IMR-90 (cell line): ENCODE results near the gene OSTF1. TPM values are rescaled to one million over a fixed set of nuclear protein-coding genes. Genes with fewer than 3 reads are reported as not detected.

Experiments used
- ATAC-seq: fragments of 200-7000 bp; cut with Tn5 transposase; 2 replicates; pipeline ENCODE4 v1.9.1; 2020; ENCODE audit warnings: low read depth, mild to moderate bottlenecking, moderate library complexity
- BruUV-seq: library from RNA; stranded (reverse); fragments of 400-500 nt; replicated peaks from 2 replicates; lab custom pipeline; 2021; lab: Mats Ljungman, UMichigan
- CTCF ChIA-PET: fragments of 300-600 bp; formaldehyde crosslinking; extraction: SDS; loops from one replicate; lab custom pipeline; 2021; ENCODE audit warnings: antibody characterized with exemption; lab: Yijun Ruan, JAX
- POLR2A ChIA-PET: fragments of 300-600 bp; sonication (Branson Sonifier 250); formaldehyde crosslinking; loops from one replicate; lab custom pipeline; 2022; ENCODE audit warnings: antibody characterized with exemption; ENCODE audit not compliant: unreplicated experiment; lab: Charles Lee
- DNase-seq: peaks from one replicate; pipeline ENCODE4 v3.0.0; 2013
- H2AFZ ChIP-seq: replicated peaks from 2 replicates; pipeline ENCODE3; 2013; ENCODE audit warnings: low read length, mild to moderate bottlenecking; ENCODE audit not compliant: poor library complexity
- H2AK5ac ChIP-seq: 2 replicates; pipeline ENCODE4 v1.6.1; 2013; ENCODE audit warnings: low read depth, low read length, inconsistent platforms
- H2AK9ac ChIP-seq: replicated peaks from 2 replicates; pipeline ENCODE3; 2013; ENCODE audit warnings: mild to moderate bottlenecking, low read depth, low read length, moderate library complexity; ENCODE audit not compliant: poor library complexity
- H2BK120ac ChIP-seq: 2 replicates; pipeline ENCODE4 v1.6.1; 2013; ENCODE audit warnings: low read depth, low read length, inconsistent platforms
- H2BK15ac ChIP-seq: 3 replicates; pipeline ENCODE4 v1.6.1; 2013; ENCODE audit warnings: low read depth, low read length, inconsistent platforms
- H2BK20ac ChIP-seq: 2 replicates; pipeline ENCODE4 v1.6.1; 2013; ENCODE audit warnings: low read depth, mild to moderate bottlenecking, inconsistent platforms, low read length, moderate library complexity
- H2BK5ac ChIP-seq: 2 replicates; pipeline ENCODE4 v1.6.1; 2013; ENCODE audit warnings: mild to moderate bottlenecking, low read depth, low read length, inconsistent platforms; ENCODE audit not compliant: poor library complexity, severe bottlenecking
- H3K14ac ChIP-seq: replicated peaks from 2 replicates; pipeline ENCODE4 v1.6.1; 2013; ENCODE audit warnings: low read depth, low read length, inconsistent platforms
- H3K18ac ChIP-seq: 2 replicates; pipeline ENCODE4 v1.6.1; 2013; ENCODE audit warnings: low read depth, low read length, control low read depth
- H3K23ac ChIP-seq: 2 replicates; pipeline ENCODE4 v1.6.1; 2013; ENCODE audit warnings: low read depth, low read length, inconsistent platforms
- H3K27ac ChIP-seq: 2 replicates; pipeline ENCODE4 v1.5.1; 2013; ENCODE audit warnings: mild to moderate bottlenecking, control low read depth, low read length; ENCODE audit not compliant: insufficient read depth
- H3K27me3 ChIP-seq: 2 replicates; pipeline ENCODE4 v1.6.1; 2013; ENCODE audit warnings: low read length; ENCODE audit not compliant: control insufficient read depth, insufficient read depth
- H3K36me3 ChIP-seq: 2 replicates; pipeline ENCODE4 v1.6.1; 2013; ENCODE audit warnings: low read length, mixed read lengths; ENCODE audit not compliant: control insufficient read depth, insufficient read depth
- H3K4ac ChIP-seq: 2 replicates; pipeline ENCODE4 v1.6.1; 2013; ENCODE audit warnings: low read depth, low read length, inconsistent platforms
- H3K4me1 ChIP-seq: 2 replicates; pipeline ENCODE4 v1.6.1; 2013; ENCODE audit warnings: low read length, mixed read lengths; ENCODE audit not compliant: control insufficient read depth, insufficient read depth
- H3K4me2 ChIP-seq: 2 replicates; pipeline ENCODE4 v1.6.1; 2013; ENCODE audit warnings: low read depth, mild to moderate bottlenecking, control low read depth, low read length, moderate library complexity
- H3K4me3 ChIP-seq: 2 replicates; pipeline ENCODE4 v1.5.1; 2013; ENCODE audit warnings: low read depth, mild to moderate bottlenecking, control low read depth, low read length, moderate library complexity; ENCODE audit not compliant: insufficient read depth
- H3K56ac ChIP-seq: 2 replicates; pipeline ENCODE4 v1.6.1; 2013; ENCODE audit warnings: low read length, inconsistent platforms; ENCODE audit not compliant: insufficient read depth; ENCODE audit errors: extremely low read depth
- H3K79me1 ChIP-seq, 2 experiments: 2 replicates each; pipeline ENCODE4 v1.6.1; 2013; ENCODE audit warnings: low read length in 2 of 2, inconsistent platforms in 1 of 2, low read depth in 1 of 2
- H3K9ac ChIP-seq: 2 replicates; pipeline ENCODE4 v1.6.1; 2013; ENCODE audit warnings: low read depth, low read length, control low read depth
- H3K9me1 ChIP-seq: 2 replicates; pipeline ENCODE4 v1.6.1; 2013; ENCODE audit warnings: low read length, inconsistent platforms; ENCODE audit not compliant: insufficient read depth
- H3K9me3 ChIP-seq: 2 replicates; pipeline ENCODE4 v1.6.1; 2013; ENCODE audit warnings: low read length; ENCODE audit not compliant: control insufficient read depth, insufficient read depth
- H4K20me1 ChIP-seq: 2 replicates; pipeline ENCODE4 v1.6.1; 2013; ENCODE audit warnings: low read length, inconsistent platforms; ENCODE audit not compliant: insufficient read depth
- H4K5ac ChIP-seq: 2 replicates; pipeline ENCODE4 v1.6.1; 2013; ENCODE audit warnings: mild to moderate bottlenecking, low read depth, low read length, control low read depth
- H4K8ac ChIP-seq, 2 experiments: 2 replicates each; pipeline ENCODE4 v1.6.1; 2013; ENCODE audit warnings: low read depth in 2 of 2, low read length in 2 of 2, control low read depth in 1 of 2, inconsistent platforms in 1 of 2
- H4K91ac ChIP-seq: 2 replicates; pipeline ENCODE4 v1.6.1; 2013; ENCODE audit warnings: low read depth, low read length, inconsistent platforms; ENCODE audit not compliant: insufficient read depth
- BHLHE40 ChIP-seq: fragments of 150-350 bp; IDR thresholded peaks from 2 replicates; pipeline ENCODE4 v1.6.1; 2016; ENCODE audit warnings: mild to moderate bottlenecking, low read depth, low read length
- CEBPB ChIP-seq: IDR thresholded peaks from 2 replicates; pipeline ENCODE4 v1.6.1; 2012; ENCODE audit warnings: low read depth, low read length, improper control_type of control experiment
- MAFK ChIP-seq: IDR thresholded peaks from 2 replicates; pipeline ENCODE4 v1.6.1; 2012; ENCODE audit warnings: low read depth, low read length, improper control_type of control experiment
- MAZ ChIP-seq: IDR thresholded peaks from 2 replicates; pipeline ENCODE4 v1.6.1; 2012; ENCODE audit warnings: low read depth, mild to moderate bottlenecking, low read length, improper control_type of control experiment, moderate library complexity, borderline replicate concordance
- MXI1 ChIP-seq: IDR thresholded peaks from 2 replicates; pipeline ENCODE4 v1.6.1; 2012; ENCODE audit warnings: low read depth, mild to moderate bottlenecking, low read length, moderate library complexity, borderline replicate concordance
- POLR2A ChIP-seq: IDR thresholded peaks from 2 replicates; pipeline ENCODE4 v1.6.1; 2012; ENCODE audit warnings: mild to moderate bottlenecking, low read depth, low read length
- RCOR1 ChIP-seq: IDR thresholded peaks from 2 replicates; pipeline ENCODE4 v1.6.1; 2012; ENCODE audit warnings: mild to moderate bottlenecking, low read length, improper control_type of control experiment; ENCODE audit not compliant: insufficient replicate concordance
- WGBS, 2 experiments: methylation state at CpG; one replicate each; pipeline versions ENCODE4 v1.1.5 to v1.1.7; 2013; ENCODE audit warnings: missing lambda C conversion rate in 2 of 2; ENCODE audit not compliant: insufficient read length in 1 of 2; ENCODE audit errors: extremely low coverage in 2 of 2; 5-methylcytosine and 5-hydroxymethylcytosine counted together
- dilution Hi-C: fragments of 300-500 bp; cut with HindIII; formaldehyde crosslinking; loops from one replicate; pipeline ENCODE4 v1.14.3; 2018; ENCODE audit warnings: low sequenced_read_pairs; ENCODE audit not compliant: unreplicated experiment
- in situ Hi-C: fragments of 300-500 bp; cut with MboI; formaldehyde crosslinking; loops from 3 replicates; pipeline ENCODE4 v1.14.3; 2019; ENCODE audit warnings: low sequenced_read_pairs, inconsistent platforms, mixed read lengths
- intact Hi-C: fragments of 100-400 bp; cut with micrococcal nuclease; formaldehyde crosslinking; loops from 2 replicates; pipeline ENCODE4 v1.10.0; 2022
- polyA plus RNA-seq, 3 experiments: library from polyadenylated mRNA; depleted of rRNA; stranded (reverse); fragments of >200 nt; gene quantifications; 2 replicates each; pipeline ENCODE4 v1.2.3, GENCODE V29; 2012; ENCODE audit warnings: low replicate concordance in 1 of 3
- total RNA-seq: library from RNA; depleted of rRNA; stranded (reverse); fragments of >200 nt; gene quantifications from 2 replicates; pipeline ENCODE4 v1.2.3, GENCODE V29; 2012
- TF ChIP-seq, protein P1 (sequence below): fragments of 150-350 bp; IDR thresholded peaks from 2 replicates; pipeline ENCODE4 v1.6.1; 2016; ENCODE audit warnings: low read depth, mild to moderate bottlenecking, low read length, moderate library complexity, borderline replicate concordance
- TF ChIP-seq, protein P2 (sequence below): conservative IDR thresholded peaks from 2 replicates; pipeline ENCODE4 v1.5.1; 2012; ENCODE audit warnings: mild to moderate bottlenecking, low read depth, low read length, improper control_type of control experiment
- TF ChIP-seq, protein P3 (sequence below): fragments of 150-350 bp; IDR thresholded peaks from 2 replicates; pipeline ENCODE4 v1.6.1; 2017; ENCODE audit warnings: mild to moderate bottlenecking, antibody characterized with exemption, low read length, low read depth

Gene OSTF1
- total and polyA plus RNA-seq, 2 of the 4 experiments (the other 2 are of a cell fraction): 17.1 to 41.6 TPM

DNA sequence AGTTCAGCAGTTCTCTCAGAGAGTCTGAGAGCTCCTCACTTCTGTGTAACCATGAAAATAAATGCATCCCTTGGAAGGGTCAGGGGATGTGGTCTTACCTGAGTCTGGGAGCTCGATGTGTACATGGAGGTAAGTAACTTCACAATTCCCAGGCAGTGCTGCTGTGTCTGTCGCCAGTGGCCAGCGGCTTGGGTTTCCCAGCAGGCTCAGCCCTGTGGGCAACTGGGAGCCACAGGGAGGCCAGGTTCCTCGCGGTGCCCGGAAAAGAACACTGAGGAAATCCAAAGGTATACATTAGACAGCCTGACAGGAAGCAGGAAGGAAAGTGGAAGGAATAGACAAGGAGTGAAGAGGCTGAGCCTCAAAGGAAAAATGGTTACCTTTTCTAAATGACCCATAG, 62.2 kb downstream of the OSTF1 start:
- no peak overlapping the region for H2AK5ac ChIP-seq
- no peak for DNase-seq

More for the DNA sequence above, 62.2 kb downstream of the OSTF1 start:
- CTCF ChIA-PET: no interaction called here
- no peak overlapping the region for H3K9ac ChIP-seq
- TF ChIP-seq, protein P1, sequence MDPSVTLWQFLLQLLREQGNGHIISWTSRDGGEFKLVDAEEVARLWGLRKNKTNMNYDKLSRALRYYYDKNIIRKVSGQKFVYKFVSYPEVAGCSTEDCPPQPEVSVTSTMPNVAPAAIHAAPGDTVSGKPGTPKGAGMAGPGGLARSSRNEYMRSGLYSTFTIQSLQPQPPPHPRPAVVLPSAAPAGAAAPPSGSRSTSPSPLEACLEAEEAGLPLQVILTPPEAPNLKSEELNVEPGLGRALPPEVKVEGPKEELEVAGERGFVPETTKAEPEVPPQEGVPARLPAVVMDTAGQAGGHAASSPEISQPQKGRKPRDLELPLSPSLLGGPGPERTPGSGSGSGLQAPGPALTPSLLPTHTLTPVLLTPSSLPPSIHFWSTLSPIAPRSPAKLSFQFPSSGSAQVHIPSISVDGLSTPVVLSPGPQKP: no peak
- TF ChIP-seq BHLHE40 (no peak), MAZ (no peak), POLR2A (no peak), RCOR1 (no peak), MAFK (no peak), MXI1 (no peak), CEBPB (no peak)
- TF ChIP-seq, protein P2, sequence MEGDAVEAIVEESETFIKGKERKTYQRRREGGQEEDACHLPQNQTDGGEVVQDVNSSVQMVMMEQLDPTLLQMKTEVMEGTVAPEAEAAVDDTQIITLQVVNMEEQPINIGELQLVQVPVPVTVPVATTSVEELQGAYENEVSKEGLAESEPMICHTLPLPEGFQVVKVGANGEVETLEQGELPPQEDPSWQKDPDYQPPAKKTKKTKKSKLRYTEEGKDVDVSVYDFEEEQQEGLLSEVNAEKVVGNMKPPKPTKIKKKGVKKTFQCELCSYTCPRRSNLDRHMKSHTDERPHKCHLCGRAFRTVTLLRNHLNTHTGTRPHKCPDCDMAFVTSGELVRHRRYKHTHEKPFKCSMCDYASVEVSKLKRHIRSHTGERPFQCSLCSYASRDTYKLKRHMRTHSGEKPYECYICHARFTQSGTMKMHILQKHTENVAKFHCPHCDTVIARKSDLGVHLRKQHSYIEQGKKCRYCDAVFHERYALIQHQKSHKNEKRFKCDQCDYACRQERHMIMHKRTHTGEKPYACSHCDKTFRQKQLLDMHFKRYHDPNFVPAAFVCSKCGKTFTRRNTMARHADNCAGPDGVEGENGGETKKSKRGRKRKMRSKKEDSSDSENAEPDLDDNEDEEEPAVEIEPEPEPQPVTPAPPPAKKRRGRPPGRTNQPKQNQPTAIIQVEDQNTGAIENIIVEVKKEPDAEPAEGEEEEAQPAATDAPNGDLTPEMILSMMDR: no peak
- TF ChIP-seq, protein P3, sequence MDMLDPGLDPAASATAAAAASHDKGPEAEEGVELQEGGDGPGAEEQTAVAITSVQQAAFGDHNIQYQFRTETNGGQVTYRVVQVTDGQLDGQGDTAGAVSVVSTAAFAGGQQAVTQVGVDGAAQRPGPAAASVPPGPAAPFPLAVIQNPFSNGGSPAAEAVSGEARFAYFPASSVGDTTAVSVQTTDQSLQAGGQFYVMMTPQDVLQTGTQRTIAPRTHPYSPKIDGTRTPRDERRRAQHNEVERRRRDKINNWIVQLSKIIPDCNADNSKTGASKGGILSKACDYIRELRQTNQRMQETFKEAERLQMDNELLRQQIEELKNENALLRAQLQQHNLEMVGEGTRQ: no peak
- dilution Hi-C loops (no loop called here), intact Hi-C loops (no loop called here), in situ Hi-C loops (no loop called here)
- H3K4me2 ChIP-seq: no peak overlapping the region
- no peak overlapping the region for H2BK20ac ChIP-seq
- WGBS, 2 experiments: no CpG with 5 or more reads among the region's 6 CpGs
- no TSS peak for BruUV-seq
- H3K79me1 ChIP-seq: 0 out of 4 replicates have a peak, but pooled peaks cover 0 to 6% of the 10 kb centered on the region in 2 experiments
- H4K91ac ChIP-seq: no peak overlapping the region
- H3K9me1 ChIP-seq: peaks cover 10% of the 10 kb centered on the region
- no peaks in the 10 kb centered on the region for H3K27me3 ChIP-seq
- no peak overlapping the region for H2AFZ ChIP-seq
- no peak overlapping the region for H3K14ac ChIP-seq
- no peak overlapping the region for H3K4me3 ChIP-seq
- ATAC-seq: no peak
- H2BK15ac ChIP-seq: no peak overlapping the region
- H2AK9ac ChIP-seq: no peak overlapping the region
- H2BK5ac ChIP-seq: no peak overlapping the region
- no peak overlapping the region for H3K27ac ChIP-seq
- H4K5ac ChIP-seq: no peak overlapping the region
- H4K20me1 ChIP-seq: no peaks in the 10 kb centered on the region; the same call in 1 of the 2 replicates
- H3K36me3 ChIP-seq: no peaks in the 10 kb centered on the region
- H3K56ac ChIP-seq: no peak overlapping the region
- no peak overlapping the region for H4K8ac ChIP-seq
- H2BK120ac ChIP-seq: no peak overlapping the region
- no peak overlapping the region for H3K18ac ChIP-seq
- H3K4ac ChIP-seq: peak overlapping the region; percentile 18; the same call in 1 of the 2 replicates
- peaks cover 6% of the 10 kb centered on the region for H3K4me1 ChIP-seq
- H3K9me3 ChIP-seq: no peaks in the 10 kb centered on the region
- POLR2A ChIA-PET: no interaction called here
- no peak overlapping the region for H3K23ac ChIP-seq
